SJCRH30 (cell line): ENCODE data around the gene SMC3. TPM values are rescaled to one million over a fixed set of nuclear protein-coding genes. Genes with fewer than 3 reads are reported as not detected.
"Not testable (repeated sequence)": the region's sequence is repeated elsewhere in the genome, so short reads cannot be mapped to it uniquely, and the experiment has no call there.

ENCODE experiments used
- DNase-seq, 2 experiments: peaks; one replicate each; pipeline ENCODE4 v3.0.0-alpha.2; 2015 to 2020
- H3K27ac ChIP-seq: fragments of 250-450 bp; sonication (Bioruptor Pico); 2 replicates; pipeline ENCODE4 v1.5.1; 2020; ENCODE audit warnings: mild to moderate bottlenecking, moderate library complexity
- H3K27me3 ChIP-seq: fragments of 250-450 bp; sonication (Bioruptor Pico); 2 replicates; pipeline ENCODE4 v1.5.1; 2020; ENCODE audit warnings: mild to moderate bottlenecking, moderate library complexity
- H3K36me3 ChIP-seq: fragments of 250-450 bp; sonication (Bioruptor Pico); 2 replicates; pipeline ENCODE4 v1.5.1; 2020; ENCODE audit warnings: mild to moderate bottlenecking, moderate library complexity
- H3K4me1 ChIP-seq: fragments of 250-450 bp; sonication (Bioruptor Pico); 2 replicates; pipeline ENCODE4 v1.5.1; 2020; ENCODE audit warnings: mild to moderate bottlenecking, moderate library complexity
- H3K4me3 ChIP-seq: fragments of 250-450 bp; sonication (Bioruptor Pico); 2 replicates; pipeline ENCODE4 v1.5.1; 2020; ENCODE audit warnings: mild to moderate bottlenecking, moderate library complexity
- H3K9me3 ChIP-seq: fragments of 250-450 bp; sonication (Bioruptor Pico); replicated peaks from 2 replicates; pipeline ENCODE4 v1.5.1; 2020; ENCODE audit warnings: mild to moderate bottlenecking, moderate library complexity
- total RNA-seq: library from RNA; depleted of rRNA; stranded (reverse); fragments of >200 nt; shearing (Covaris generic); gene quantifications from 2 replicates; pipeline ENCODE4 v1.2.3, GENCODE V29; 2014

Gene SMC3
- total RNA-seq, 1 experiment from 2014 or later, result 107 TPM

DNA sequence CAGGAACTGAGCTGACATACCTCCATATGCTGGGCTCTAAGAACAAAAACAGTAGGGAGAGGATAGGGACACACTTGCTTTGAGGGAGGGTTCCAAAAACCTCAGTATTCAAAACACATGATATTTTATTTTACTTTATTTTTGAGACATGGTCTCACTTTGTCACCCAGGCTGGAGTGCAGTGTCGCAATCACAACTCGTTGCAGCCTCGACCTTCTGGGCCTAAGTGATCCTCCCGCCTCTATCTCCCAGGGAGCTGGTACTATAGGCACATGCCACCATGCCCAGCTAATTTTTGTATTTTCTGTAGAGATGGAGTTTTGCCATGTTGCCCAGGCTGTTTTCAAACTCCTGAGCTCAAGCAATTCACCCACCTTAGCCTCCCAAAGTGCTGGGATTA is 34.9 kb upstream of the SMC3 start:
- peaks cover 33% of the 10 kb centered on the region for H3K4me1 ChIP-seq
- not testable (repeated sequence) for H3K4me3 ChIP-seq, H3K36me3 ChIP-seq, H3K27ac ChIP-seq, H3K27me3 ChIP-seq, H3K9me3 ChIP-seq, DNase-seq

DNA sequence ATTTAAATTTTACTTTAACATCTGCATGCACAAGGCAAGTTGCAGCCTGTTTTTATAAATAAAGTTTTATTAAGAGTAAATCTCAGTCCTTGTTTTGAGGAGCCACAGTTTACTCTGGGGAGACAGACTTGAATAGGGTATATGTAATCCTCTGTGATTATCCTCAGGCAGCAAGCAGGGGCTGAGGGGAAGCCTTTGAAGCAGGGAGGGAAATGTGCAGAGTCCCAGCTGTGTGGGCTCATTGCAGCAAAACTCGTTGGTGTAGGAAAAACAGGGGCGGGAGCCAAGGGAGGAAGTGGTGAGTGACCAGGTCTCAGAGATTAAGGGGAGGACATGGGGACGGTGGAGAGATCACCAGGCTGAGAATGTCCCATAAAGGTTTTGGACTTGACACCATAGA is 34.3 kb upstream of the SMC3 start:
- peak; percentile 63 to 84 for DNase-seq
- Histone ChIP-seq H3K9me3 (no peaks in the 10 kb centered on the region), H3K36me3 (no peaks in the 10 kb centered on the region), H3K4me1 (peaks cover 33% of the 10 kb centered on the region), H3K27me3 (no peaks in the 10 kb centered on the region; the same call in 1 of the 2 replicates), H3K4me3 (no peak overlapping the region), H3K27ac (no peak overlapping the region)

DNA sequence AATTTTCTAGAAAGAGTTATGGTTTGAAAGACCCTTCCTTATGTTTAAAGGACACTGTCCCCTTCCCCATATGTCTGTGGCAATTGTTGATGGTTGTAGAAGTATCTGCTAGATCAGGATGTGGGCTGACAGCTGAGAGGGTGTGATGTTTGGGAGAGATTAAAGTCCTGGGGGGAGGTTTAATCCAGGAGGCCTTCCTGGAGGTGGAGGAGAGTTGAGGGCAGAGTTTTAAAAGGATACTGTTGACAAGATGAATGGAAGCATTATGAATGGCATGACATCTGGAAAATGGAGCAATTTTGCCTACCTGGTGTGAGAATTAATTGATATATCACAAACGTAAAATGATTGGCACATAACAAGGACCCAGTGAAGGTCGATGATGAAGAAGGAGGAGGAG is 32.9 kb upstream of the SMC3 start:
- peak in 1 of 2 experiments; percentile 29 for DNase-seq
- Histone ChIP-seq H3K36me3 (no peaks in the 10 kb centered on the region), H3K4me3 (no peak overlapping the region)

DNA sequence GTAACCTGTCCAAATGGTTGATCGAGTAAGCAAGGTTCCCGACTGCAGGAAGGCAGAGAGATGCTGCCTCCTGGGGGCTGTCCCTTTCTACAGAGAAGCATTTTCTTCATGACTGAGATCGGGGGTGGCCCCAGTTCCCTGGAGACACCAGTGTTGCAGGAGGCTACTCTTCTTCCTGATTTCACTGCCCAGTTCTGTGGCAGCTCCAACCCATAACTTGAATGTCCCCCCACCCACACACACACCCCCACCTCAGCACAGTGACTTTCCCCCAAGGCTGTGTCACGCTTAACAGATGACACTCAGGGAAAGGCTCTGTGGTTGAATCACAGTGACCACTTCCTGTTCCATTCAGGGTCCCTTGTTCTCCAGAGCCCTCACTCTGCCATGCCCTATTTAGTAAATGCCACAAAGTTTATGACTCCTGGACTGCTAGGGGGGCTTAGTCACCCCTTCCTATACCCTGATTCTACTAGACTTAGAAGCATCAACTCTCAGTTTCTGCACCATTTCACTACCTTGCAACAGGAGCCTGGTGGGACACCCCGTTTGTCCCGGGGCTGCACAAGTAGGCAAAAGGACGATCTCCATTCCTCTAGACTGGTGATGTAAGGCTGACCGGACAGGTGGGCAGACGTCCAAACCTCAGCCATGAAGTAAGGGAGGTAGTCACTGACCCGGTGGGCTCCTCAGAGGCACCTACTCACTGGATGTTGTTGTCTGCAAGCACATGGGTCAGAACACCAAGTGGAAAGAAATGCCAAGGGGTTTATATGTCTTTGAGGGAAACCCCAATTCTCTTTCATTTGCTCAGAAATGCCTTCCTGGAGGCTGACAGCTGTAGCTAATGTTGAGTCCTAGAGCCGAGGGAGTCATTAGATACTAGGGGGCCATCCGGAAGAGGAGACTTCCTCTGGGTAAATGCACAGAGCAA is 31.3 kb upstream of the SMC3 start:
- DNase-seq, result peak; percentile 65 to 84
- H3K27ac ChIP-seq, result peak overlapping the region; percentile 56
- no peaks in the 10 kb centered on the region for H3K9me3 ChIP-seq
- H3K36me3 ChIP-seq, result no peaks in the 10 kb centered on the region
- no peaks in the 10 kb centered on the region for H3K27me3 ChIP-seq
- H3K4me3 ChIP-seq, result peak overlapping the region; percentile 17
- peaks cover 23% of the 10 kb centered on the region for H3K4me1 ChIP-seq

More for the DNA sequence above, 32.9 kb upstream of the SMC3 start:
- Histone ChIP-seq H3K9me3 (no peaks in the 10 kb centered on the region), H3K27ac (no peak overlapping the region), H3K4me1 (peaks cover 32% of the 10 kb centered on the region), H3K27me3 (no peaks in the 10 kb centered on the region)

DNA sequence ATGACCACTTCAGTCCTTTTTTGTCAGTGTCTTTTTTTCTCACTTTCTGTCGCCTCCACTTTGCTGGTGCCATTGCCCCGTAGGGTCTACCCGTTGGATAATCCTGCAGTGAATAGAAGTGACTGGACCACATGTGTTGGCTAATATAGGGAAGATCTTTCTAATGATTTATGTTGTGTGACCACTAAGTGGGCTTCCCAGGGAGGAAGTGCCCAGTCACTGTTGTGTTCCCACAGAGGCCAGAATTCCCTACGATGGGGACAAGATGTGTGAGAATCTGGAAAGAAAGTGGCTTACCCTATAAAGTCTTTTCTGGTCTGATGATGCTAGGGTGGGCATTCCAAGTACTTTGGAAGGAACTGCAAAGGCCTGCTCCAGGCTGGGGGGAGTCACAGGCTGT is 28.4 kb upstream of the SMC3 start:
- H3K27ac ChIP-seq, result no peak overlapping the region
- H3K9me3 ChIP-seq, result no peaks in the 10 kb centered on the region
- H3K4me3 ChIP-seq, result no peak overlapping the region
- peaks cover 17% of the 10 kb centered on the region for H3K4me1 ChIP-seq
- no peak for DNase-seq
- no peaks in the 10 kb centered on the region for H3K36me3 ChIP-seq
- no peaks in the 10 kb centered on the region for H3K27me3 ChIP-seq

DNA sequence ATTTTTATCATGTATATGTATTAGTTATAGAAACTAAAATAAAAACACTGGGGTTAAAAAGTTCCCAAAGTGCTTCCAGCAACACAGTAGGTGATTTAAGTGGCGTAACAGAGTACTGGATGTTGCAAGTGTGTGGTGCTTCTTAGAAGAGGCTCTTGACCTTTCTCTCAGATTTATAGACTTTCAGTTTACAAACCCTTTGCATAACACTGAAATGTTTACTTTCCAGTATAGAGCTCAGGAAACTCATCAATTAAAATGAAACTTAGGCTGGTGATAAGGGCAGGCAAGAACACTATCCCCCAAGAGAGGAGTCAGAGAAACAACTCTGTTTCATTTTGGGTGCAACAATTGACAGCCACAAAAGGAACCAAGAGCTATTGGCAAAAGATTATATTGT is 27.5 kb upstream of the SMC3 start:
- Histone ChIP-seq H3K4me3 (no peak overlapping the region), H3K27ac (no peak overlapping the region), H3K27me3 (no peaks in the 10 kb centered on the region), H3K36me3 (no peaks in the 10 kb centered on the region), H3K4me1 (peaks cover 13% of the 10 kb centered on the region), H3K9me3 (no peaks in the 10 kb centered on the region)
- DNase-seq, result no peak

DNA sequence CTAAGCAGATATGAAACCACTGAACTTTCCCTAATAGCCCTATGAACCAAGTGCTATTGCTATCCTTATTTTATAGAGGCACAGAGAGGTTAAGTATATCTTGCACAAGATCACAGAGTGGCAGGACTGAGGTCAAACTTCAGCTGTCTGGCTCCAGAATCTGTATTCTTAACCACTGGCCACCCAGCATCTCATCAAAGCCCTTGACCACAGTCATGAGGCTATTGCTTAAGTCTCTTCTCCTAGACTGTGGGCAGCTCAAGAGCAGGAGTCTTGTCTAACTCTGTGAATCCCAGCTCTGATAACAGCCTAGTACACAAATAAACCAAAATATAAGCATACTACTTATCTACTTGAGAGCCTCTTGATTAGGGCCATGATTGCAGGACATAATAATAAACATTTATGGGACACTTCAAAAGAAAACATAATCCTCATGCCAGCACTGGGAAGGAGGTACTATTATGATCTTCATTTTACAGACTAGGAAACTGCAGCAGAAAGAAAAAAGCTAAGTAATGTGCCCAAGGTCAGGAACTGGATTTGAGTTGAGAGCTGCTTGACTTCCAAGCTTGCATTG is 22.4 kb upstream of the SMC3 start:
- H3K4me3 ChIP-seq, result no peak overlapping the region
- H3K4me1 ChIP-seq, result no peaks in the 10 kb centered on the region
- no peaks in the 10 kb centered on the region for H3K9me3 ChIP-seq
- no peak overlapping the region for H3K27ac ChIP-seq
- peak in 1 of 2 experiments; percentile 34 for DNase-seq
- no peaks in the 10 kb centered on the region for H3K36me3 ChIP-seq
- H3K27me3 ChIP-seq, result no peaks in the 10 kb centered on the region

DNA sequence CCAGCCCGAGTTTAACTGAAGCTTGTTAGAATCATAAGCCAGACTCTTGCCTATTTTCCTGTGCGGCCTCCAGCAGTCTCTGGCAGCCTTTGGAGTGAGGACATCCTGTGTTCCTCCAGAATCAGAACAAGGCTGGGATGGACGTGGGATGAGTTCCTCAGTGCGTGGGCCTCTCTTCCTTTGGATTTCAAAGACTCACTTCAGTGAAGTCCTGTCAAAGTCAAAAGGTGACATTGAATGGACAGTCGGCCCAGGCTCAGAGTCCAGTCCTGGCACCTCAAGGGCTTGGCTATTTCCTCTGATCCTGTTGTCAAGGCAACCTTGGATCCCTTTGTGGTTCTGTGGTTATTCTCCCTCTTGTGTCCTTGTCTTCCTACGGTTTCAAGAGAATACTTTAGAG is 21.4 kb upstream of the SMC3 start:
- no peaks in the 10 kb centered on the region for H3K36me3 ChIP-seq
- H3K27ac ChIP-seq, result no peak overlapping the region
- H3K9me3 ChIP-seq, result no peaks in the 10 kb centered on the region
- no peaks in the 10 kb centered on the region for H3K4me1 ChIP-seq
- H3K4me3 ChIP-seq, result no peak overlapping the region
- no peak for DNase-seq
- H3K27me3 ChIP-seq, result no peaks in the 10 kb centered on the region

DNA sequence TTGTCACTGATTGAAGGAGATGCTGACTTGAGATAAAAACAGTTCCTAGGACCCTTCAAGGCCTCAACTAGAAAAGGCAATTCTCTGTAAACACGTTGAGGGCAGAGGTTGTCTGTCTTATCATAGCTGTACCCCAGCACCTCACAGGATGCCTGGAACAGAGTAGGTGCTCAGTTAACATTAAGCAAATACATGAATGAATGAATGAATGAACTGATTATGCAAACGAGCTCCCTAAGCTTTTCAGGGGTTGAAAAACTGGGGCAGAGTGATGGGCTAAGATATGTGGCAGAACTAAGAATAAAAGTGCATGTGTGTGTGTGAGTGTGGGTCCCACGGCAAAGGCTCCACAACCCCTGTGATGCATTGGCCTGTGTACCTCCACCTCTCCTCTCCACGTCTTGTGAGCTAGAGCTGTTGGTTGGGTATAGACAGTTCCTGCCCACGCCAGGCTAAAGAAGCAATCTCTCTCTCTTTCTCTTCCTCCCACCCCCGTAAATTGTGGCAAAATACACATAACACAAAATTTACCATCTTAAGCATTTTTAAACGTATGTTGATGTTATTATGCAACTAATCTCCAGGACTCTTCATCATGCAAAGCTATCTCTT is 20.9 kb upstream of the SMC3 start:
- Histone ChIP-seq H3K4me1 (no peaks in the 10 kb centered on the region), H3K4me3 (no peak overlapping the region), H3K27ac (no peak overlapping the region), H3K27me3 (no peaks in the 10 kb centered on the region), H3K36me3 (no peaks in the 10 kb centered on the region), H3K9me3 (no peaks in the 10 kb centered on the region)
- DNase-seq, result no peak

DNA sequence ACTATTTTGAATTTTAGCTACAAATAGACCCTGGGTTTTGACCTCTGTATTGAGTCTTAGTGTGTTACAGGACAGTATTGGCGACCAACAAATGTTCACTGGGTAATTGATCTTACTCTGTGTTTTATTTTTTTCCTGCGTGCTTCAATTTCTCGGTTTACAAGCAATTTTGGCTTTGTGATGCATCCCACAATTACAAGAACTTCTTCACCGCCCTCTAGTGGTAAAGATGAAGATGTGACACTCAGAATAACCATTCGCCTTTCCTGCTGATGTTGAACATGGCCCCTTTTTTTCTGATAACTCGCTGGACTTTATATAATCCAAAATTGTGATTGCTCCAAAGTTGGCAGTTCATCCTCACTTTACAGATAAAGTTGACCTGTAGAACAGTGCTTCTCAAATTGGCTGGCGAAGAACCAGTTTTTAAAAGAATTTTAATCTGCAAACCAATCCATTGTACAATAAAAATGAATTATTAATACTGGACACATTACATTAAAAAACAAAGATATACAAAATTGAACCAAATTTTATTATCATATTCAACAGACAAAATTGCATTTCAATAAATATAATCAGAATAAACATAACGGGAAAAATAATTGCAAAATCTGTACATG is 20.2 kb upstream of the SMC3 start:
- peak in 1 of 2 experiments; percentile 80 for DNase-seq
- H3K4me3 ChIP-seq, result no peak overlapping the region
- no peaks in the 10 kb centered on the region for H3K36me3 ChIP-seq
- H3K4me1 ChIP-seq, result no peaks in the 10 kb centered on the region
- H3K27me3 ChIP-seq, result no peaks in the 10 kb centered on the region
- H3K9me3 ChIP-seq, result no peaks in the 10 kb centered on the region
- no peak overlapping the region for H3K27ac ChIP-seq

DNA sequence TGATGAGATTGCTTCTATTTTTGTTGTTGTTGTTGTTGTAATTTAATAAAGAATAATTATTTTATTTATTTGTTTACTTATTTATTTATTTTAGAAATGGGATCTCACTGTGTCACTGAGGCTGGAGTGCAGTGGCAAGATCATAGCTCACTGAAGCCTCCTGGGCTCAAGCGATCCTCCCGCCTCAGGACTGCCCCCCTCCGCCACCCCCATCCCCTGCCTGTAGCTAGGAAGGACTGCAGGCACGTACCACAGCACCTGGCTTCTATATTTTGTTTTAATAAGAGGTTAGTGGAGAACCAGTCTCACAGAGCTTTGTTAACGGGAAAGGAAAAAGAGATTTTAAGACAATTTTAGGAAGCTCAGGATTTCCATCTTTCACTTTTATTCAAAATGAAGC is 19.5 kb upstream of the SMC3 start:
- H3K4me3 ChIP-seq, result no peak overlapping the region
- no peaks in the 10 kb centered on the region for H3K36me3 ChIP-seq
- no peaks in the 10 kb centered on the region for H3K27me3 ChIP-seq
- no peaks in the 10 kb centered on the region for H3K9me3 ChIP-seq
- no peak overlapping the region for H3K27ac ChIP-seq
- no peak for DNase-seq
- H3K4me1 ChIP-seq, result no peaks in the 10 kb centered on the region

DNA sequence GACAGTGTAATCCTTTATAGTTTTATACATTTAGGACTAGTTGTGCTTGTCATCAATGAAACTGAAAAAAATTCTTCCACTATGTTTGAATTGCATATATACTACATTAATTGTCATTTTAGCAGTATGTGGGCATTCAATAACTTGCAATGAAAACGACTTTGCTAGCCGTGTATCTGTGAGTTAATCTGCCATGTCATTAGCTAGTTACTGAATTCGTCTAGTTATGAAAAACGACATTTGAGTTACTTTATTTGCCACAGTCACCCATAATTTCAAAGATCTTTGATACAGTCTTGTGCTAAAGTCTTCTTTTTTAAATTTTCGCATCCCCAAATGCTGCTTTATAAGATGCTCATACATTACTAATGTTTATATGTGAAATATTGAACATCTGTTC is 18.3 kb upstream of the SMC3 start:
- DNase-seq, result no peak
- no peaks in the 10 kb centered on the region for H3K36me3 ChIP-seq
- no peak overlapping the region for H3K4me3 ChIP-seq
- no peaks in the 10 kb centered on the region for H3K9me3 ChIP-seq
- H3K27me3 ChIP-seq, result no peaks in the 10 kb centered on the region
- no peak overlapping the region for H3K27ac ChIP-seq
- H3K4me1 ChIP-seq, result no peaks in the 10 kb centered on the region

DNA sequence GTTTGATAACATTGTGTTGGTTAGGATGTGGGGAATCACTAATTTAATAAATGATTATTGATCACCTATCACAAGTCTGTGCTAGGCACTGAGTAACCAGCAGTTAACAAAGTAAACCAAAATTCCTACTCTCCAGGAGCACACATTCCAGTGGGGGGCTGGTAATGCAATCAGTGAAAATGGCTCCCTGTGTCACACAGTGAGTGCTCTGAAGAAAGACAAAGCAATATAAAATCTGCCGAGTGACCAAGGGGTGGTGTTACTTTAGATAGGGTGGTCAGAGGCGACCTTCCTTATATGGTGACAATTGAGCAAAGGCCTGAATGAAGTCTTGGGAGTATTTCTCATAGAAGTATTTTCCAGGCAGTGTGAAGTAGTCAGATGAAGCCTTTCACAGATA is 13.6 kb upstream of the SMC3 start:
- Histone ChIP-seq H3K27ac (no peak overlapping the region), H3K4me3 (no peak overlapping the region), H3K9me3 (no peaks in the 10 kb centered on the region), H3K36me3 (no peaks in the 10 kb centered on the region), H3K4me1 (no peaks in the 10 kb centered on the region), H3K27me3 (no peaks in the 10 kb centered on the region)
- DNase-seq, result no peak

DNA sequence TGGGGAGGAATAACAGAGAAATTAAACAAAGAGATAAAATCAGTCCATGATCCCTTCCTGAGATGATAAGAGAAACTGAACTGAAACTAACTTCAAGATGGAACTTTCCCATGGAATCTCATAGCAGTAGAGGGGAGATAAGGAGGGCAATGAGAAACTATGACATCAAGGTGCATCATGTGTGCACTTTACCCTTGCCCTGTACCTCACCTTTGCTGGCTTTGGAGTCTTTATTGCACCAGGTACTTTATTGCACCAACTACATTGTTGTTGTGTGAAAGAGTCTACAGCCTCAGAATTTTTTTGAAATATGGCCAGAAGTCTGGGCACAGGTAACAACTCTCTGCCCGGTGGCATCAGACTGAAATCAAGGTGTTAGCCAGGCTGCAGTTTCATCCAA is 11.2 kb upstream of the SMC3 start:
- Histone ChIP-seq H3K27me3 (no peaks in the 10 kb centered on the region), H3K4me3 (no peak overlapping the region), H3K9me3 (0 out of 2 replicates have a peak, but pooled peaks cover 4% of the 10 kb centered on the region), H3K4me1 (no peaks in the 10 kb centered on the region), H3K27ac (no peak overlapping the region), H3K36me3 (no peaks in the 10 kb centered on the region)
- DNase-seq, result no peak
